SK-N-SH treated with all-trans-retinoic acid at 6 μM for 48 hours (cell line): Measurements from ENCODE around the gene SETD1A.

Source experiments
- ARNTL ChIP-seq: fragments of 450-650 bp; formaldehyde crosslinking; IDR thresholded peaks from 2 replicates; pipeline ENCODE4 v1.5.0; 2020; ENCODE audit warnings: low read depth, mild to moderate bottlenecking, moderate library complexity, borderline replicate concordance
- CSRNP3 ChIP-seq: fragments of 250-450 bp; sonication (Bioruptor Pico); IDR thresholded peaks from 2 replicates; pipeline ENCODE4 v1.5.1; 2021; ENCODE audit warnings: mild to moderate bottlenecking, moderate library complexity
- GLIS3 ChIP-seq: fragments of 250-450 bp; sonication (Bioruptor Pico); IDR thresholded peaks from 2 replicates; pipeline ENCODE4 v1.5.0; 2020; ENCODE audit warnings: mild to moderate bottlenecking, moderate library complexity
- ISL1 ChIP-seq: fragments of 250-450 bp; sonication (Bioruptor Pico); IDR thresholded peaks from 2 replicates; pipeline ENCODE4 v2.1.2; 2022; ENCODE audit warnings: mild to moderate bottlenecking, moderate library complexity
- POU6F1 ChIP-seq: fragments of 250-450 bp; sonication (Bioruptor Pico); IDR thresholded peaks from 2 replicates; pipeline ENCODE4 v1.8.0; 2021; ENCODE audit warnings: low read depth, mild to moderate bottlenecking, moderate library complexity, borderline replicate concordance
- PPARA ChIP-seq: fragments of 250-450 bp; sonication (Bioruptor Pico); IDR thresholded peaks from 2 replicates; pipeline ENCODE4 v1.5.0; 2020; ENCODE audit warnings: mild to moderate bottlenecking, borderline replicate concordance
- RARB ChIP-seq: fragments of 250-450 bp; sonication (Bioruptor Pico); IDR thresholded peaks from 2 replicates; pipeline ENCODE4 v1.8.0; 2021; ENCODE audit warnings: mild to moderate bottlenecking, moderate library complexity
- ZC3H10 ChIP-seq: fragments of 250-450 bp; sonication (Bioruptor Pico); IDR thresholded peaks from 2 replicates; pipeline ENCODE4 v1.5.1; 2021; ENCODE audit warnings: mild to moderate bottlenecking, moderate library complexity
- ZFP3 ChIP-seq: fragments of 250-450 bp; sonication (Bioruptor Pico); IDR thresholded peaks from 2 replicates; pipeline ENCODE4 v1.5.0; 2020; ENCODE audit warnings: mild to moderate bottlenecking, moderate library complexity
- ZFP30 ChIP-seq: fragments of 450-650 bp; formaldehyde crosslinking; IDR thresholded peaks from 2 replicates; pipeline ENCODE4 v1.5.0; 2022; ENCODE audit warnings: mild to moderate bottlenecking, moderate library complexity
- ZNF565 ChIP-seq: fragments of 450-650 bp; formaldehyde crosslinking; conservative IDR thresholded peaks from 2 replicates; pipeline ENCODE4 v1.5.0; 2020; ENCODE audit warnings: low read depth, mild to moderate bottlenecking, moderate library complexity
- ZNF8 ChIP-seq: fragments of 450-650 bp; formaldehyde crosslinking; IDR thresholded peaks from 2 replicates; pipeline ENCODE4 v1.5.0; 2020; ENCODE audit warnings: mild to moderate bottlenecking, moderate library complexity
- TF ChIP-seq, protein P1 (sequence below): fragments of 250-450 bp; sonication (Bioruptor Pico); IDR thresholded peaks from 2 replicates; pipeline ENCODE4 v1.5.1; 2020; ENCODE audit warnings: low read depth, mild to moderate bottlenecking, moderate library complexity
- TF ChIP-seq, protein P2 (sequence below): fragments of 250-450 bp; sonication (Bioruptor Pico); IDR thresholded peaks from 2 replicates; pipeline ENCODE4 v1.8.0; 2020; ENCODE audit warnings: mild to moderate bottlenecking, moderate library complexity, borderline replicate concordance

- no peak for TF ChIP-seq CSRNP3 (CRISPR knock-in tag)
- TF ChIP-seq, protein P1, sequence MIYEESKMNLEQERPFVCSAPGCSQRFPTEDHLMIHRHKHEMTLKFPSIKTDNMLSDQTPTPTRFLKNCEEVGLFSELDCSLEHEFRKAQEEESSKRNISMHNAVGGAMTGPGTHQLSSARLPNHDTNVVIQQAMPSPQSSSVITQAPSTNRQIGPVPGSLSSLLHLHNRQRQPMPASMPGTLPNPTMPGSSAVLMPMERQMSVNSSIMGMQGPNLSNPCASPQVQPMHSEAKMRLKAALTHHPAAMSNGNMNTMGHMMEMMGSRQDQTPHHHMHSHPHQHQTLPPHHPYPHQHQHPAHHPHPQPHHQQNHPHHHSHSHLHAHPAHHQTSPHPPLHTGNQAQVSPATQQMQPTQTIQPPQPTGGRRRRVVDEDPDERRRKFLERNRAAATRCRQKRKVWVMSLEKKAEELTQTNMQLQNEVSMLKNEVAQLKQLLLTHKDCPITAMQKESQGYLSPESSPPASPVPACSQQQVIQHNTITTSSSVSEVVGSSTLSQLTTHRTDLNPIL (CRISPR knock-in tag), result no peak
- no peak for TF ChIP-seq ZFP3 (CRISPR knock-in tag)
- TF ChIP-seq ZNF8 (CRISPR knock-in tag), result no peak
- no peak for TF ChIP-seq GLIS3 (CRISPR knock-in tag)
- no peak for TF ChIP-seq ZFP30 (CRISPR knock-in tag)
- no peak for TF ChIP-seq ARNTL (CRISPR knock-in tag)
- no peak for TF ChIP-seq ISL1 (CRISPR knock-in tag)
- TF ChIP-seq, protein P2, sequence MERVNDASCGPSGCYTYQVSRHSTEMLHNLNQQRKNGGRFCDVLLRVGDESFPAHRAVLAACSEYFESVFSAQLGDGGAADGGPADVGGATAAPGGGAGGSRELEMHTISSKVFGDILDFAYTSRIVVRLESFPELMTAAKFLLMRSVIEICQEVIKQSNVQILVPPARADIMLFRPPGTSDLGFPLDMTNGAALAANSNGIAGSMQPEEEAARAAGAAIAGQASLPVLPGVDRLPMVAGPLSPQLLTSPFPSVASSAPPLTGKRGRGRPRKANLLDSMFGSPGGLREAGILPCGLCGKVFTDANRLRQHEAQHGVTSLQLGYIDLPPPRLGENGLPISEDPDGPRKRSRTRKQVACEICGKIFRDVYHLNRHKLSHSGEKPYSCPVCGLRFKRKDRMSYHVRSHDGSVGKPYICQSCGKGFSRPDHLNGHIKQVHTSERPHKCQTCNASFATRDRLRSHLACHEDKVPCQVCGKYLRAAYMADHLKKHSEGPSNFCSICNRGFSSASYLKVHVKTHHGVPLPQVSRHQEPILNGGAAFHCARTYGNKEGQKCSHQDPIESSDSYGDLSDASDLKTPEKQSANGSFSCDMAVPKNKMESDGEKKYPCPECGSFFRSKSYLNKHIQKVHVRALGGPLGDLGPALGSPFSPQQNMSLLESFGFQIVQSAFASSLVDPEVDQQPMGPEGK (CRISPR knock-in tag), result no peak
- no peak for TF ChIP-seq RARB (CRISPR knock-in tag)
- TF ChIP-seq ZC3H10 (CRISPR knock-in tag), result no peak
- TF ChIP-seq PPARA, result no peak
- TF ChIP-seq ZNF565, result no peak
- TF ChIP-seq POU6F1, result no peak
These were observed 51.6 kb downstream of the SETD1A start for GRCh38 chr16:31009120-31009519.
